GM21528 (cell line): ENCODE measurements around the gene MORN1.

Experiments used
- ATAC-seq: cut with Tn5 transposase; IDR thresholded peaks from one replicate; pipeline ENCODE4 v1.9.1; 2021; ENCODE audit warnings: mild to moderate bottlenecking, moderate library complexity; ENCODE audit not compliant: unreplicated experiment, low FRiP score

The MORN1 gene

DNA sequence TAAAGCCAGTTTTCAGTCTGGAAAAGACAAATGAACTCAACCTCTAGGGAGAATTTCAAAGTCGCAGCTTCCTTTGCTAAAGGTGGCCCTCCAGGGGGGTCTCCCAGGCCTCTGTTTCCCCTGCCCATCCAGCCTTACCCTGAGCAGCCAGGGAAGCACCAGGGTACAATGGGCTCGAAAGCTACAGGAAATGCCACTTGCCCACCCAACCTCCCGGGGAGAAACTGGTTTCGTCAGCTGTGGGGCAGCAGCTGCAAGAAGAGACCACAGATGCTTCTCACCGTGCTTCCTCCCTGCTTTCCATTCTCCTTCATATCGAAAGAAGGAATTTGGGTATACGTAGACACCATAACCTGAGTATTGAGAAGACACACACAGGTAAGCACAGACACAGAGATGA is 1.7 kb downstream of the MORN1 start:
- ATAC-seq, result no peak

DNA sequence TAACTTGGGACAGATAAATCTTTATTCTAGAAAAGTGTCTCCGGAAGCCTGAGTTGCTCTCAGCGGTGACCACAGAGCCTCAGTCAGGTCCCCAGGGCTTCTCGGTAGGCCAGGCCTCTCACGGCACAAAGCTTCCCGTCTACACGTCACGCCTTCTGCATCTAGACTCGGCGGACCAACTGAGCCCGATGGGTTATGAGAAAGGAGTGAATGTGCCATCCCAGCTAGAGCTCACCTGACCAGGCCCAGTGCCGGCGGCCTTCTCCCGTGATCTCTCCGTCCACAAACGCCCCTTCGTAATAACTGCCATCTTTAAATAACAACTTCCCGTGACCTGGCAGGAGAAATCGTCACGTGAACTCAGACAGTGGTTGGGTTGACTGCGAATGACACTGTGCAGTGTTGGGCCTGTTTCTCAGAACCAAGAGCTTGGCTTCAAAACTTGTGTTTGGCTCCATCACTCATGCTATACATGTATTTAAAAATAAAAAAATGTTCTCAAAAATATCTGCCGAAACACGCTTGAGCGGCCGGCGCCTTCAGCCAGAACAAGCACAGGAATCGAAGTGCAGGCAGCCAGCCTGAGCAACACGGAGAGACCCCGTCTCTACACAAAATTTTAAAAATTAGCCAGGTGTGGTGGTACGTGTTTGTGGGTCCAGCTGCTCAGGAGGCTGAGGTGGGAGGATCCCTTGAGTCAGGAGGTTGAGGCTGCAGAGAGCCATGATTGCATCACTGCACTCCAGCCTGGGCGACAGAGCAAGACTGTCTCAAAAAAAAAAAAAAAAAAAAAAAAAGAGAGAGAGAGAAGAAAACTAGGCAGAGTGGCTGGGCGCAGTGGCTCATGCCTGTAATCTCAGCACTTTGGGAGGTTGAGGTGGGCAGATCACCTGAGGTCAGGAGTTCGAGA is 3.1 kb downstream of the MORN1 start:
- ATAC-seq, result no peak

DNA sequence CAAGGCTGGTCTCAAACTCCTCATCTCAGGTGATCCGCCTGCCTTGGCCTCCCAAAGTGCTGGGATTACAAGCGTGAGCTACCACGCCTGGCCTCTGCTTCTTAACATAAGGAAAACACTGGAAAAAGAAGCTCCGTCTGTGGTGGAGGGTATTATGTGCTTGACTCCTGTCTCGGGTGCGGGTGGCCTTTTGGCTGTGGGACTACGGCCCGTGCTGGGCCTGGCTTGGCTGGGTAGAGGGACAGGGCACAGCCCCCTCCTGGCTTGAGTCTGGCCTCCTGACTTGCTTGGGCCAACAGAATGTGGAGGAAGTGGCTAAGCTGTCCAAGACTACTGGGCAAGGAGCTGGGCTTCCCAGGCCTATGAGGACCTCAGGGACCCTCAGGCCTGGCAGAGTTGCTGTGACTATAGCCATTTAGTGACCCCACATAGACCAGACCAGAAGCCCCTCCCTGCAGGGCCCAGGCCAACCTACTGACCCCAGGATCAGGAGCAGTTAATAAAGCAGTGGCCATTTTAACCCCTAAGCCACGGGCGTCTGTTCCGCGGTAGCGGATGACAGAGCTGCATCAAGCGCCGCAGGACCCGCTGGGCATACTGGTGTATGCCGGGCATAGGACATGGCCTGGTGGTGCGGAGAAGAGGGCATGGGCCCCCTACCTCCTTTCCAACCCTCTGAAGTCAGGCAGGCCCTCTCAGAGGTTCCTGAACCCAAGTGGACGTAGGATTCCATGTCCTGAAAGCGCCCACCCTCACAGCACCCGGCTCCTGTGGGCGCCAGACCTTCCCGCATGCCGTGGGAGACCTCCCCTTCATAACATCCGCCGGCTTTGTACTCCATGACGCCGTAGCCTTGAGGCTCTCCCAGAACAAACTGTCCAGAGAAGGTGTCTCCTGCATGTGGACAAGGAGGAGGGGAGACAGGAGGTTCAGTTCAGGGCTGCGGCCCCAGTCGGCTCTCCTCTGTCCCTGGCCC is 4.4 kb downstream of the MORN1 start:
- ATAC-seq, result no peak

DNA sequence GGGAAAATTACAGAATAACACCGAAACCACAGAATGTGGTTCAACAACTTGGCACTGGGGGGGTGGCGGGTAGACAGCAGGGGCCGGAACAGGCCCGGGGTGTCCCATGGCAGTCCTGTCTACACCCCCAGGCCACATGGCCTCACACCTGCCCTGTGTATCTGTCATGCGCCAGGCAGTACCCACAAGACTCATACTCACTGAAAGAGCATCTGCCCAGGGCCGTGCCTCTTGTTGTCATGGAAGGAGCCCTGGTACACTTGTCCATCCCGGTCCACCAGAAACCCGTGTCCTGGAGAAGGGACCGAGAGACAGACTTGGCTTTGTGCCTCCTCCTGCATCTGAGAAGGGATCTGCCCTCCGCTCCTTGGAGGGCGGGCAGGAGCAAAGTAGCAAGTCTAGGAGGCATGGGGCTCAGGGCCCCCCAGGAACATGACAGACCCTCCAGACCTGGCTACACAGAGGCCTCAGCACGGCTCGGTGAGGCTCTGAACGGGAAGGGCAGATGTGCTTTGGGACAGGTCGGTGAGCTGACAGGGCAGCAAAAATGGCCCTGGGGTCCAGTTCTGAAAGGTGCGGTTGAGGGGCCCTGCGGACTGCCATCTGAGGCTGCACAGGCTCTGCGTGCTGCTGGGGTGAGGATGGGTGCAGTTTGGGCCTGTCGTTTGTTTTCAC is 5.6 kb downstream of the MORN1 start:
- ATAC-seq, result no peak

DNA sequence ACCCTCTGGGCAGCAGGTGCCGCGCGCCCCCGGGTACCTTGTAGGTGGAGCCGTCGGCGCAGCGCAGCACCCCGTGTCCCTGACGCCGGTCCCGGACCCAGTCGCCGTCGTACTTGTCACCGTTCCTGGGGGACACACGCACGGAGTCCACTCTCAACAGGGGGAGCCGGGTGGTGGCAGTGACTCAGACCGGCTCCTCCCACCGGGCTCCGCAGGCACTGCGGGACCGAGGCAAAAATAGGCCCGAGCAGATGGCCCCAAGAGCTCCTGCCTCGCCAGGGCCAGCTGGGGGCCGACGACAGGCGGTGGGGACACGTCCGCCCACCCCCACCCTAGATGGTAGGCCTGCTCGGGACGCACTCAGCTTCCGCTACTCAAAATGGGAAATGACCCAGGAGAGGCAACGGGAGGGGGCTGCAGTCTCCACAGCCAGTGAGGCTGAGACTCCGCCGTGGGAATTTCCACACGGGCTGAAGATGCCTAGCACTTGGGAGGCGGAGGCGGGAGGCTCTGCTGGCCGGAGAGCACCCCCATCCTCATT is 6.3 kb downstream of the MORN1 start:
- no peak for ATAC-seq

DNA sequence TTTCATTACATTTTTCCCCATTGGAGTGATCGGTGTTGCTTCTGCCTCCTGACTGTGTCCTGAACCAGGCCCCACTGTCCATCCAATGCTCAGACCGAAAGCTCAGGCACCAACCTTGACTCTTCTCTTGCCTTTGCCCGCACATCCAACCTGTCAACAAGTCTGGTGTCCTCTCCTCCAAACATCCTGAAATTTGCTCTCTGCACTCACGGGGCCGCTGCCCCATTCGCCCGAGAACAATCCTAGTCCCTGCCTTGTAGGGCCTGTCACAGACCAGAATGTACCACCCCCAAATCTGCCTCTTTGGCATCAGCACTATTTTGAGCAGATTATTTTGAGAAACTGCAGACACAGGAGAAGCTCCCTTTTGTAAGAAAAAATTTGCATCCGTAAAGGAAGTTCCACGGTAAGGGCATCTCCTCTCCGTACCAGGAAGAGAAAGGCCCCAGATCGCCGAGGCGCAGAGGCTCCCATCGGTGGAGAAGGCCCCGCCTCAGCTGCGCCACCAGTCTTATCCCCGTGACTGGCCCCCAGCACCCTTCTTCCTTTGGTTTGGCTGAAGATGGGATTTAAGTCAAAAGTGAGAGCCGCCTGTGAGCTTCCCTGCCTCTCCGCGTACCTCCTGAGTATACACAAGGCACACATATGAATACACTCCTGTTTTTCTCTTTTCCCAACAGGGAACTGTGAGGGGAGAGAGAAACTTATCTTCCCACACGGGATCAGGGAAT is 7.1 kb downstream of the MORN1 start:
- ATAC-seq, result no peak

DNA sequence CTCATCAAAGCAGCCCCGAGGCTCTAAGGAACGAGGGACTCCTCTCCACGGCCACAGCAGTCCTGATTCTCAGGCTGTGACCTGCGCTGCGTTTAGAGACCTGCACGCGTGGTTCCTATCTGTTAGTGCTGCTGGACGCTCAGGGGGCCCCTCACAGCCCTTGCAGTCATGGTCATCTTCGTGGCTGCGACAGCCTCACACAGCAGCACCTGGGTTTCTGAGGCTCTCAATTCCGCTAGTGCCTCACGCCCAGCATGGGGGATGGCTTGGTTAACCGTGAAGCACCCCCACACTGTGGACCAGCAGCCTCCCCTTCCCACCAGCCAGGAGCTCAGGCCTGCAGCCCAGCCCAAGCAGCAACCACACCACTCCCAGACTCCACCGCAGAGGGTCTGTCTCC is 7.8 kb downstream of the MORN1 start:
- ATAC-seq, result no peak

DNA sequence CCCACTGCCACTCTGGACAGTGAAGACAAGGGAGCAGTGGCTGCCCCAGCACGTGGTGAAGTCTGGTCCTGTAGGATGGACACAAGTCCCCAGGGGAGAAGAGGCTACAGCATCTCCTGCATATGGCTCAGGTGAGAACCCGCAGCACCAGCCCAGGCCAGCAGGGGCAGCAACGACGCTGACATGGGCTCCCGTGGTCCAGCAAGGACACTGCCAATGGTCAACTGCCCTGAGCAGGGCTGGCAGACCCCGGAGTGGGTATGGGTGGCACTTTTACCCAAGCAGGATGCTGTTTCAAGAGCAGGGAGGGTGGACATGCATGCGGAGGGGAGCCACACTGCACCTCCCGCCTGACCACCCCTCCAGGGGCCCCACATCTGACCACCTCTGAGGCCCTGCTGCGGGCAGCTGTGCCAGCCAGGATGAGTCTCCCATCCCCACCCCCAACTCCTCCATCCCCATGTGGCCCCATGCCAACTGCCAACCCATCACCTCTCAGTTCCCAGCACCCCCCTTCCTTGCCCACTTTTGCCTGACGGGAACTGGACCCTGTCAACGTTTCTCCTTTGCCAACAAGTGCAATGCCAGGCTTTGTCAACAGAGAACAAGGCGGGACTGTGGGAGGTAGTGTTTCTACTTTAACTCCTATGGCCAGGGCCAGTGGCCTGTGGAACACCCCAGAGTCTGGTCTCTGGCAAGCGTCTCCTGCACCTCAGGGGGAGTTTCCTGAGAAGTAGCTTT is 8.6 kb downstream of the MORN1 start:
- no peak for ATAC-seq

DNA sequence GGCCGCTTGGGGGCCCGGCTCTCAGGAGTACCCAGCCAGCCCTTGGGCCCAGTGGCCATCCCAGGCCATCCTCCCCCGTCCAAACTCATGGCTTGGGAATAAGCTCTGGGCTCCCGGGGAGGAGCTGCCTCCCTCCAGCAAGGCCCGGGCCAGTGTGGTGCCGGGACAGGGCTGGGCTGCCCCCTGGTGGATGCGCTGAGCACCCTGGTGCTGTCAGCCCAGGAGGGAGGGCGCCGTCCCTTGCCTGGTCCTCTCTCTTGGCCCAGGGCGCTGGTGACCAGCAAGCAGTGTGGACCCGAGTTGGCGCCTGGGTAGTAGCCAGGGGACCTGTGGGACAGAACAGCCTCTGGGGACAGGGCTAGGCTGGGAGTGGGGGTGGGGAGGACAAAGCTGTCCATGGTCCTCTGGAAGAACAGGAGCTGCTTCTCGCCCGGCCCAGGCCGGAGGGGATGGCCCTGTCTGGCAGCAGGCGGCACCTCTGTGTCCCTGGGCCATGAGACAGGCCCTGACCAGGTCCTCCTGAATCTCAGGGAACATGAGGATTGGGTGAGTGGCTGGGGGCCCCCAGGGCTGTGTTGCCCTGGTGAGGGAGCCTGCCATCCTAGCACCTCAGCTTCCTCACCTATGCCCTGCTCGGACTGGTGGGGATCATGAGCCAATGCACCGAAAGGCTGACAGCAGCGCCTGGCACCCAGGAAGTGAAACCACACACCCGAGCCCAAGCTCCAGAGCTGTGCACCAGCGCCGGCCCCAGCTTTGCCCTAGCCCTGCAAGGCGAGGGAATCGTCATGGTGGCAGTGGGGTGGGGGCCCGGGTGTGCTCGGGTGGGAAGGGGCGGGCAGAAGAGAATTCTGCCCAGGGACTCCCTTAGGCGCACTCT is 9.4 kb downstream of the MORN1 start:
- ATAC-seq, result no peak

DNA sequence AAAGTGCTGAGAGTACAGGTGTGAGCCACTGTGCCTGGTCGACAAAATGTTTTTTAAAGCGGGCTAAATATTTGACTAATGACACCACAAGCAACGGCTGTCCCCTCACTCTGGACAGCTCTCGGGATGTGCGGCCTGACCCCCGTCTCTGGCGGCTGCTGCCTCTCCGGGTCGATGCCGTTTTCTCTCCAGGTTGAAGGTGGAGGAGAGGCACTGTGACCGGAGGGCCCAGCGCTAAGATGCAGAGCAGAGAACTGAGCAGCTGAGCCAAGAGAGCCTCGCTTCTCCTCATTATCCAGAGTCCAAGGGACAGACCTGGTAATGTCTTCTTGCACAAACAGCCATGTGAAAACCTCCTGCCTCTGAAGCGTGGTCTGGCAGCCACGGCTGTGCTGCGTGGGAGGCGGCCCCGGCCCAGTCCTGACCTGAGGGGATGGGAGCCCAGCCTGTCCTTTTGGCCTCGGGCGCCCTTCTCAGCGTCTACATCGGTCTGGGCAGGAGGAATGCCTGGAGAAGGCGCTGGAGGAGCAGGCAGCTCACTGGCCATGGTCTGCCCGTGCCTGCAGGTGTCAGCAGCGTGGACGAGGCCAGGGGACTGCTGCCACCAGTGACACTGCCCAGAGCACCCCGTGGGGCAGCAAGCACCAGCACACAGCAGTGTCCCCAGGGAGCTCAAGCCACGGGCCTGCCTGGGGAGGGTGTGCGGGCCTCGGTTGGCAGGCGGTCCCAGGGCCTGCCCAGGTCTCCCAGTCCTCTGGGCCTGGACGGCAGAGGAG is 10.3 kb downstream of the MORN1 start:
- ATAC-seq, result no peak

DNA sequence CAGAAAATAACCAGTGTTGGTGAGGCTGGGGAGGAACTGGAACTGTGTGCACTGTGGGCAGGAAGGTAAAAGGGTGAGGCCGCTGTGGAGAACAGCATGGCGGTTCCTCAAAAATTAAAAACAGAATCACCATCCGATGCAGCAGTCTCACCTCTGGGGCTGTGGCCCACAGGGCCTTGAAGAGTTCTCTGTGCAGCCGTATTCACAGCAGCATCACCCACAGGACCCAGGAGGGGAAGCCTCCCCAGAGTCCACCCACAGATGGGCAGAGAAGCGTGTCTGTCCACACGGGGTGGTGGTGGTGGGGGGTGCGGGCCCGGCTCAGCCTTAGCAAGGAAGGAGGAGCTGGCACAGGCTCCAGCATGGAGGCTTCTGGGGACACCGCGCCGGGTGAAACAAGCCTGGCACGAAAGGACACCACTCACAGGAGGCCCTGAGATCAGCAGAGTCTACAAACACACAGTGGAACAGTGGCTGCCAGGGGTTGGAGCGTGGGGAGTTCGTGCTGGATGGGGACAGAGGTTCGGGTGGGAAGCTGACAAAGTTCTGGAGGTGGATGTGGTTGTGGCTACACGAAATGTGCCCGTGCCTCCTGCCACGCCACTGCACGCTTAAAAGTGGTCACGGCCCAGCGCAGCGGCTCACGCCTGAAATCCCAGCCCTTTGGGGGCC is 11.5 kb downstream of the MORN1 start:
- no peak for ATAC-seq

DNA sequence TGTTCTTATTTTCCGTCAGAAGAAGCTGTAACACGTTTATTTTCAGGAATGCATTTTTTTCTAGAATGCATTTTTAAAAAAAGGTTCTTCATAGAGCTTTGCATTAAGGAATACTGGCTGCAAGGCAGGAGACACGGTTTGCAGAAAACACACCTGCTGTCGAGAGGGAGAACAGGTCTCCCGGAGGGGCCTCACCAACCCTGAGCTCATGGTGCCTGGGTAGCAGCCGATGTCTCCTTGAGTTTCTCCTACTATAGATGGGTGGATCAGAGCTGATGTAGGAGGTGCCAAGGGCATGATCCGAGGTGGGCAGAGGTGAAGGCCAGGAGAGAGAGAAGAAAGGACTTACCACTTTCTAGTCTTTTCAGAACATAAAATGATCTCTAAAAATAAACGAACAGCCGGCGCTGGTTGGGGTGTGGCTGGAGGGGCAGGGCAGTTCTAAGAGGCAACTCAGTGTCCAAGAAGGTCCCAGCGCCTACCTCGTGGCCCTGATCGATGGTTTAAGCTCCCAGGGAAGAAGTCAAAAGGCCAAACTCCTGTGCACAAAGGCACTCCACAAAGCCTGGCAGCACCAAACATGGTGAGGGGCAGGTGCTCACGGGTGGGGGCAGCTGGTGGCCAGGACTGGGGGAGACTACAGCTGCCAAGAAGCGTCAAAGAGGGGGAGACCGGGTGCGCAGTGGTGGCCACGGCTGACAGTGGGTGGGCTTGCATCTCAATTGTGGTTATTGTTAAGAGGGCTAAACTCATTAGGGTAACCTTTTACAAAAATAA is 12.2 kb downstream of the MORN1 start:
- no peak for ATAC-seq

DNA sequence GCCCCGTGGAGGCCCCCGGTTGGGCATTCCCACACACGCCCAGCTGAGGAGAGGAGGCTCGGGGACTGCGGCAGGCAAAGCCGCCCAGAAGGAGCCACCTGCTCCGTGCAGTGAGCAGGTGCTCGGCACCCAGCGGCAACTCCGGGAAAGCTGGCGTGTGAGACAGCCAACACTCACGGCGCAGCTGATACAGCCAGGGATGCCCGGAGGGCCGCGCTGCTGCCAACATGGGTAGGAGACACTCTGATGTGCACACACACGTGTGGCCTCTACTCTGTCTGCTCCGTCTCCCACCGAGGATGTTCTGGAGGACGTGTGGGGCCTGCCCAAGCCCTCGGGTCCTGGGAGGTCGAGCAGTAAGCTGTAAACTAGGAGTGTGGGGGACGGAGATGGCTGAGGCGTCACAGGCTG is 12.9 kb downstream of the MORN1 start:
- no peak for ATAC-seq

DNA sequence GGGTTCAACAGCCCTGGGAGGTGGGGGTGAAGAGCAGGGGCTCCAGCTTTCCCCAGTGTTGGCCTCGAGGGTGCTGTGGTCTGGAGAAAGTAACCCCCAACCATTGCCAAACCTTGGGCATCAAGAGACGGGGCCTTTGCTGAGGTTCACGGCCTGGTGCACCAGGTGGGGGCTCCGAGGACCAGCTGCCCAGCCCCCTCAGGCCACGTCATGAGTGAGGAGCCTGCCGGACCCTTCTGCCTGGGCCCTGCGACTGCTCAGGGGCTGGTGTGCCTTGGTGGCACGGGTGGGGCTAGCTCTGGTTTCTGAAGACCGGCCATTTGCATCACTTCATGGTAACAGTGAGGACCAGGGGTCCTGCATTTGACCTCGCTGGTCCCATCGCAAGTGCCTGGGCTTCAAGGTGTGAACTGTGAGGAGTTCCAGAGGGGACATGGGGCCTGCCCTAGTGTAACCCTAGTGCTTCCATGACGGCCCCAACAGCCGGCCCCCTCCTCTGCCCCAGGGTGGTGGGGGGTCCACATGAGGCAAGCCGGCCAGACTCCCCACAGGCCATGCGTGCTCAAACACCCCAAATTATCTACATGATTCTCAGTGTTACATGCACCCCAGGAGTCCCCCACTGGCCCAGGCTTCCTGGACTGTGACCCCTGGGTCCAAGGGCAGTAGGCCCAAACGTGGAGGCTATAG is 13.5 kb downstream of the MORN1 start:
- no peak for ATAC-seq

DNA sequence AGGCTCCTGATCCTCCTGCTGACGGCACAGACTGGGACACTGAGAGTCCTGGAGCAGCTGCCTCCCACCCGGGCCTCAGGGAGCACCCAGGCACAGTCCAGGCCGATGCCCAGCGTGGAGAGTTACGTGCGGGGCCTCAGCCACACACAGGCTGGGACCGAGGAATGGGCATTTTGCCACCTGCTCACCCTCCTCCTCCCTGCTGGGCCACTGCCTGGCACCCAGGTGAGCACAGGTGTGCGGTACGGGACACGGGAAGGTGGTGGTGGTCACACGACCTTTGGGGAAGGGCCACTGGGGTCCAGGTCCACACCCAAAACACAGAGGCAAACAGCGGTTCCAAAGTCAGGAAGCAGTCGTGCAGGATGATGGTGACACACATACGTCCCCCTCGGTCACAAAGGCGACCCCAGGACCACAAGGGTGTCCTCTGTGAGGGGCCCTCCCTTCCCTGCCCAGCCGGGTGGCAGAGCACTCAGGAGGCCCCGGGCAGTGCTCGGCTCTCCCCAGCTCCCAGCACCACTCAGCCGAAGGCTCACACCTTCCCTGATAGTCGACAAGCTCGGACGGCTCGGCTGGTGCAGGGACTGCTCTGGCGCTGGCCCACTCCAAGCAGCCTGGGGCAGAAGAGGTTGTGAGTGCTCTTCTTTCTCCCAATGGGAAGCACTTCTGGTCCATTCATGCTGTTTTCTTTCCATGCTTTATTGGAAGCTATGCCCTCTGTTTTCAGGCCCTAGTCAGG is 14.3 kb downstream of the MORN1 start:
- ATAC-seq, result no peak
